ACC112 (cell line): Measurements from ENCODE around the gene TSPAN18.
"Not testable (repeated sequence)": the region's sequence is repeated elsewhere in the genome, so short reads cannot be mapped to it uniquely, and the experiment has no call there.

Source experiments
- H2AFZ ChIP-seq: fragments of 200-600 bp; sonication (generic); one replicate; pipeline ENCODE4 v1.6.0; 2017; ENCODE audit warnings: antibody characterized with exemption, low read length; ENCODE audit not compliant: unreplicated experiment
- H3K27ac ChIP-seq: fragments of 200-600 bp; sonication (generic); 2 replicates; pipeline ENCODE4 v1.5.1; 2014; ENCODE audit warnings: low read depth, mild to moderate bottlenecking, antibody characterized with exemption, low read length, moderate library complexity
- H3K27me3 ChIP-seq: fragments of 200-600 bp; sonication (generic); 2 replicates; pipeline ENCODE4 v1.6.1; 2014; ENCODE audit warnings: mild to moderate bottlenecking, antibody characterized with exemption, low read length, moderate library complexity, mixed read lengths; ENCODE audit not compliant: insufficient read depth
- H3K36me3 ChIP-seq: fragments of 200-600 bp; sonication (generic); 2 replicates; pipeline ENCODE4 v1.6.1; 2016; ENCODE audit warnings: mild to moderate bottlenecking, antibody characterized with exemption, low read length, moderate library complexity, mixed read lengths; ENCODE audit not compliant: insufficient read depth
- H3K4me1 ChIP-seq: fragments of 200-600 bp; sonication (generic); one replicate; pipeline ENCODE4 v1.6.1; 2016; ENCODE audit warnings: low read length, mixed read lengths; ENCODE audit not compliant: insufficient read depth, unreplicated experiment, control insufficient read depth
- H3K4me3 ChIP-seq: fragments of 200-600 bp; sonication (generic); 2 replicates; pipeline ENCODE4 v1.5.1; 2014; ENCODE audit warnings: mild to moderate bottlenecking, low read depth, low read length
- H3K79me2 ChIP-seq: fragments of 200-600 bp; sonication (generic); one replicate; pipeline ENCODE4 v1.6.0; 2016; ENCODE audit warnings: low read length; ENCODE audit not compliant: control insufficient read depth, unreplicated experiment, insufficient read depth

The TSPAN18 gene

GRCh38 chr11:44868021-44868420 is 141.3 kb downstream of the TSPAN18 start:
- H3K36me3 ChIP-seq: no peaks in the 10 kb centered on the region
- H3K4me3 ChIP-seq: no peak overlapping the region
- no peaks in the 10 kb centered on the region for H3K27me3 ChIP-seq
- H3K27ac ChIP-seq: no peak overlapping the region
- no peak overlapping the region for H2AFZ ChIP-seq
- H3K4me1 ChIP-seq: peaks cover 1% of the 10 kb centered on the region
- H3K79me2 ChIP-seq: no peaks in the 10 kb centered on the region

- Histone ChIP-seq H3K27me3 (no peaks in the 10 kb centered on the region; the same call in 1 of the 2 replicates), H2AFZ (no peak overlapping the region), H3K4me3 (no peak overlapping the region), H3K27ac (no peak overlapping the region), H3K4me1 (no peaks in the 10 kb centered on the region), H3K36me3 (no peaks in the 10 kb centered on the region), H3K79me2 (no peaks in the 10 kb centered on the region)
Measured at GRCh38 chr11:44868455-44869421, 142.0 kb downstream of the TSPAN18 start.

- Histone ChIP-seq H3K4me3 (no peak overlapping the region), H3K79me2 (no peaks in the 10 kb centered on the region), H3K4me1 (no peaks in the 10 kb centered on the region), H3K27me3 (no peaks in the 10 kb centered on the region; the same call in 1 of the 2 replicates), H3K36me3 (no peaks in the 10 kb centered on the region), H2AFZ (no peak overlapping the region), H3K27ac (no peak overlapping the region)
Measured at GRCh38 chr11:44870181-44870580, 143.4 kb downstream of the TSPAN18 start.

DNA sequence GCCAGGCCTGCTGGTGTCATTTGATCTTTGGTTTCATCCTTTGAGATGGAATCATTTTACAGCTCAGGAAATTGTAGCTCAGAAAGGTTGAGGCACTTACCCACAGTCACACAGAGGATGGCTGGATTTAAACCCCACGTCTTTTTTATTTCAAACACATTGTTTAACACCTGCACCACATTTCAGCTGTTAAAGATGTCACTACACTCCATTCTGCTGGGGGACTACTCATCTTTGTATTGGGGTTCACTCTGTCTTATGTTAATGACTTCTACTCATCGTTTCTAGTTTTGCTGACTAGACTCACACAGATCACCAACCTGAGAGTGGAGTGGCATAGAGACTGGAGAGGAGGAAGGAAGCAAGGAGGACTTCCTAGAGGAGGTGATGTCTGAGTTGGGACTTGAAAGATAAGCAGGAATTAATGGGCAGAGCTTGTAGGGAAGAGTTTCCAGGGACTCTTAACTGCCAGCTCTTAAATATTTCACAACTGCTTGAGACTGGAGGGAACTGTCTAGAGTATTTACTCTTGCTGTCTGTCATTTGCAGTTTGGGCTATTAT is 143.9 kb downstream of the TSPAN18 start:
- Histone ChIP-seq H3K79me2 (no peaks in the 10 kb centered on the region), H3K27me3 (no peaks in the 10 kb centered on the region; the same call in 1 of the 2 replicates), H2AFZ (no peak overlapping the region), H3K27ac (no peak overlapping the region), H3K4me3 (no peak overlapping the region), H3K36me3 (no peaks in the 10 kb centered on the region), H3K4me1 (no peaks in the 10 kb centered on the region)

- H3K27ac ChIP-seq, H3K79me2 ChIP-seq, H3K4me3 ChIP-seq, H3K36me3 ChIP-seq, H3K27me3 ChIP-seq, H3K4me1 ChIP-seq, H2AFZ ChIP-seq: not testable (repeated sequence)
Measured at GRCh38 chr11:44871682-44872081, 144.9 kb downstream of the TSPAN18 start.

DNA sequence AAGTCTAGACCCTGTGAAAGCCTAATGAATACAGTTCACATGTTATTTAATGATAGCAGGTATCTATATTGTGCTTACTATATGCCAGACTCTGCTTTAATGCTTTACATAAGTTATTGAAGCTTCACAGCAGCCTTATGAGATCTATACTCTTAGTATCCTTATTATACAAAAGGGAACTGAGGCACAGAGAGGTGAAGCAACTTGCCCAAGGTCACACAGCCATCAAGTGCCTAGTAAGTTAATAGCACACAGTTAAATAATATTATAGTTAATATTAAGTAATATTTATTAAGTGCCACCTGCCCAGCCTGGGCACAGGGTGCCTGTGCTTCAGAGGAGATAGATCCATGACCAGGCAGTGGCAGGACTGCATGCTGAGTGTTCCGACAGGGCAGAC is 145.8 kb downstream of the TSPAN18 start:
- Histone ChIP-seq H3K36me3 (no peaks in the 10 kb centered on the region), H3K4me3 (no peak overlapping the region), H3K79me2 (no peaks in the 10 kb centered on the region), H3K4me1 (no peaks in the 10 kb centered on the region), H3K27ac (no peak overlapping the region), H2AFZ (no peak overlapping the region), H3K27me3 (no peaks in the 10 kb centered on the region; the same call in 1 of the 2 replicates)

- H2AFZ ChIP-seq: no peak overlapping the region
- H3K79me2 ChIP-seq: no peaks in the 10 kb centered on the region
- H3K36me3 ChIP-seq: no peaks in the 10 kb centered on the region
- H3K4me1 ChIP-seq: no peaks in the 10 kb centered on the region
- H3K4me3 ChIP-seq: no peak overlapping the region
- no peak overlapping the region for H3K27ac ChIP-seq
- H3K27me3 ChIP-seq: peaks cover 4% of the 10 kb centered on the region; the same call in 1 of the 2 replicates
Measured at GRCh38 chr11:44873537-44873936, 146.8 kb downstream of the TSPAN18 start.

- H2AFZ ChIP-seq: no peak overlapping the region
- H3K27ac ChIP-seq: no peak overlapping the region
- no peaks in the 10 kb centered on the region for H3K79me2 ChIP-seq
- H3K4me1 ChIP-seq: no peaks in the 10 kb centered on the region
- H3K4me3 ChIP-seq: no peak overlapping the region
- H3K36me3 ChIP-seq: no peaks in the 10 kb centered on the region
- peaks cover 9% of the 10 kb centered on the region for H3K27me3 ChIP-seq
Measured at GRCh38 chr11:44874284-44874683, 147.5 kb downstream of the TSPAN18 start.

DNA sequence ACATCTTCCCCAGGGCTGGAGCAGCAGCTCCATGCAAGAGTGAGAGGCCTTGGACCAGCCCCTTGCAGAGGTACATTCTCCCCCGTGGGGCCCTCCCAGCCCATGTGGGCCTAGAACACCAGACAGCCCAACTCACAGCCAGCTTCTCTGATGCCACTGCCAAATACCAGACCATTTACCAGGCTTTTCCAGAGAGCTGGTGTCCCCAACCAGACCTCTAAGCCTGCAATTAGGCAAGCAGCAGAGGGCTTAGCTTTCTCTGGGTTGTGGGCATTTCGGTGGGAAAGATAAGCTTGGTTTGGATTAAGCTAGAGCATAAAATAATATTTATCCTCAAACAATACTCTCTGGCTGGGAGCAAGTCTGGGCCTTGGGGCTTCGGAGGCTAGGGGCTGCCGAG is 148.3 kb downstream of the TSPAN18 start:
- Histone ChIP-seq H3K27me3 (peaks cover 14% of the 10 kb centered on the region), H2AFZ (no peak overlapping the region), H3K79me2 (no peaks in the 10 kb centered on the region), H3K27ac (no peak overlapping the region), H3K4me3 (no peak overlapping the region), H3K36me3 (no peaks in the 10 kb centered on the region), H3K4me1 (no peaks in the 10 kb centered on the region)

GRCh38 chr11:44876194-44876723 is 149.5 kb downstream of the TSPAN18 start:
- no peak overlapping the region for H3K4me3 ChIP-seq
- H3K27me3 ChIP-seq: peaks cover 25% of the 10 kb centered on the region
- no peaks in the 10 kb centered on the region for H3K4me1 ChIP-seq
- H3K36me3 ChIP-seq: no peaks in the 10 kb centered on the region
- H3K27ac ChIP-seq: no peak overlapping the region
- no peaks in the 10 kb centered on the region for H3K79me2 ChIP-seq
- no peak overlapping the region for H2AFZ ChIP-seq
